ENCODE results near the gene C1QTNF6. TPM values are rescaled to one million over a fixed set of nuclear protein-coding genes. Genes with fewer than 3 reads are reported as not detected.

The C1QTNF6 gene
- total and polyA plus RNA-seq, 2 of the 4 experiments (the other 2 are of a cell fraction), result 1.1 to 10.9 TPM

- WGBS, 2 experiments (ENCODE audit: extremely low coverage in 2 of 2, insufficient read length in 1 of 2), result 30% methylated on average over 7 of the region's 12 CpGs; no CpG with 5 or more reads in 1 of the 2 experiments
- H4K91ac ChIP-seq (ENCODE audit: insufficient read depth, low read depth, low read length), result peak overlapping the region; percentile 88
- H2BK20ac ChIP-seq (ENCODE audit: low read depth, low read length), result peak overlapping the region; percentile 48; the same call in 1 of the 2 replicates
- H2BK15ac ChIP-seq (ENCODE audit: low read depth, low read length), result peak overlapping the region; percentile 79; the same call in 1 of the 3 replicates
- peaks cover 7% of the 10 kb centered on the region for H3K9me1 ChIP-seq (ENCODE audit: insufficient read depth, low read length)
- peaks cover 20% of the 10 kb centered on the region for H3K4me1 ChIP-seq (ENCODE audit: control insufficient read depth, insufficient read depth, low read length)
- peak overlapping the region; percentile 55; the same call in 1 of the 2 replicates for H3K23ac ChIP-seq (ENCODE audit: low read depth, low read length)
- POLR2A ChIA-PET (ENCODE audit: unreplicated experiment), result no interaction called here
- peak overlapping the region; percentile 73; the same call in 1 of the 2 replicates for H2AK5ac ChIP-seq (ENCODE audit: low read depth, low read length)
- H3K4me2 ChIP-seq (ENCODE audit: low read depth, low read length), result peak overlapping the region; percentile 70
- peak overlapping the region; percentile 18; the same call in 1 of the 2 replicates for H3K27ac ChIP-seq (ENCODE audit: insufficient read depth, low read length)
- TF ChIP-seq NFE2L2 (IDR thresholded peaks at IDR 0.05; ENCODE audit: low read depth, low read length), result no peak
- no peak for TF ChIP-seq RCOR1 (IDR thresholded peaks at IDR 0.05; ENCODE audit: insufficient replicate concordance, low read length)
- TF ChIP-seq, protein P1, sequence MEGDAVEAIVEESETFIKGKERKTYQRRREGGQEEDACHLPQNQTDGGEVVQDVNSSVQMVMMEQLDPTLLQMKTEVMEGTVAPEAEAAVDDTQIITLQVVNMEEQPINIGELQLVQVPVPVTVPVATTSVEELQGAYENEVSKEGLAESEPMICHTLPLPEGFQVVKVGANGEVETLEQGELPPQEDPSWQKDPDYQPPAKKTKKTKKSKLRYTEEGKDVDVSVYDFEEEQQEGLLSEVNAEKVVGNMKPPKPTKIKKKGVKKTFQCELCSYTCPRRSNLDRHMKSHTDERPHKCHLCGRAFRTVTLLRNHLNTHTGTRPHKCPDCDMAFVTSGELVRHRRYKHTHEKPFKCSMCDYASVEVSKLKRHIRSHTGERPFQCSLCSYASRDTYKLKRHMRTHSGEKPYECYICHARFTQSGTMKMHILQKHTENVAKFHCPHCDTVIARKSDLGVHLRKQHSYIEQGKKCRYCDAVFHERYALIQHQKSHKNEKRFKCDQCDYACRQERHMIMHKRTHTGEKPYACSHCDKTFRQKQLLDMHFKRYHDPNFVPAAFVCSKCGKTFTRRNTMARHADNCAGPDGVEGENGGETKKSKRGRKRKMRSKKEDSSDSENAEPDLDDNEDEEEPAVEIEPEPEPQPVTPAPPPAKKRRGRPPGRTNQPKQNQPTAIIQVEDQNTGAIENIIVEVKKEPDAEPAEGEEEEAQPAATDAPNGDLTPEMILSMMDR (conservative IDR thresholded peaks at IDR 0.05; ENCODE audit: low read depth, low read length), result no peak
- no peak for TF ChIP-seq RFX5 (IDR thresholded peaks at IDR 0.05; ENCODE audit: low read depth, low read length)
- no peak for TF ChIP-seq MAZ (IDR thresholded peaks at IDR 0.05; ENCODE audit: borderline replicate concordance, low read depth, low read length)
- TF ChIP-seq, protein P2, sequence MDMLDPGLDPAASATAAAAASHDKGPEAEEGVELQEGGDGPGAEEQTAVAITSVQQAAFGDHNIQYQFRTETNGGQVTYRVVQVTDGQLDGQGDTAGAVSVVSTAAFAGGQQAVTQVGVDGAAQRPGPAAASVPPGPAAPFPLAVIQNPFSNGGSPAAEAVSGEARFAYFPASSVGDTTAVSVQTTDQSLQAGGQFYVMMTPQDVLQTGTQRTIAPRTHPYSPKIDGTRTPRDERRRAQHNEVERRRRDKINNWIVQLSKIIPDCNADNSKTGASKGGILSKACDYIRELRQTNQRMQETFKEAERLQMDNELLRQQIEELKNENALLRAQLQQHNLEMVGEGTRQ (IDR thresholded peaks at IDR 0.05; ENCODE audit: low read depth, low read length), result no peak
- TF ChIP-seq SMC3 (IDR thresholded peaks at IDR 0.05; ENCODE audit: low read depth, low read length), result no peak
- TF ChIP-seq MXI1 (IDR thresholded peaks at IDR 0.05; ENCODE audit: borderline replicate concordance, low read depth, low read length), result no peak
- no peak for TF ChIP-seq CHD1 (IDR thresholded peaks at IDR 0.05; ENCODE audit: low read depth, low read length)
- no peaks in the 10 kb centered on the region for H3K36me3 ChIP-seq (ENCODE audit: control insufficient read depth, insufficient read depth, low read length)
- in situ Hi-C loops (cut with MboI; ENCODE audit: low sequenced_read_pairs) (loop anchor here (5.0 kb wide), 1 partner anchor 37 kb away; no protein-coding TSS in a partner anchor), intact Hi-C loops (cut with micrococcal nuclease) (loop anchor here (1.0 to 5.0 kb wide), 4 partner anchors 121 to 417 kb away; partner anchors contain the start of gene KCTD17), dilution Hi-C loops (cut with HindIII; ENCODE audit: low sequenced_read_pairs, unreplicated experiment) (no loop called here)
- H2AK9ac ChIP-seq (replicated peaks; ENCODE audit: low read depth, low read length, poor library complexity), result peak overlapping the region; percentile 94
- H3K9me3 ChIP-seq (ENCODE audit: control insufficient read depth, insufficient read depth, low read length), result no peaks in the 10 kb centered on the region
- H3K4ac ChIP-seq (ENCODE audit: low read depth, low read length), result peak overlapping the region; percentile 93
- peak overlapping the region; percentile 98 for H2AFZ ChIP-seq (replicated peaks; ENCODE audit: low read length, poor library complexity)
- no peaks in the 10 kb centered on the region for H4K20me1 ChIP-seq (ENCODE audit: insufficient read depth, low read length)
- no peak for ATAC-seq (ENCODE audit: low read depth)
- BruUV-seq (replicated peaks), result no TSS peak
- peak overlapping the region; percentile 25 for H2BK5ac ChIP-seq (ENCODE audit: low read depth, low read length, poor library complexity, severe bottlenecking)
- DNase-seq, result no peak
- H3K56ac ChIP-seq (ENCODE audit: extremely low read depth, insufficient read depth, low read length), result no peak overlapping the region
- CTCF ChIA-PET, result interaction anchor here (0.9 to 1.5 kb wide), 7 partner anchors 10 to 107 kb away, joined by 3 to 5 read pairs (median 3); no protein-coding TSS in a partner anchor
- peak overlapping the region; percentile 81 for H4K5ac ChIP-seq (ENCODE audit: low read depth, low read length)
- no peak overlapping the region for H3K4me3 ChIP-seq (ENCODE audit: insufficient read depth, low read depth, low read length)
- peak overlapping the region; percentile 82 for H3K14ac ChIP-seq (replicated peaks; ENCODE audit: low read depth, low read length)
- peak overlapping the region; percentile 61 to 99 for H4K8ac ChIP-seq (ENCODE audit: low read depth in 2 of 2, low read length in 2 of 2)
- peaks cover 0 to 6% of the 10 kb centered on the region in 2 experiments; a peak in 1 of 4 replicates for H3K79me1 ChIP-seq (ENCODE audit: low read depth in 1 of 2, low read length in 2 of 2)
- H3K27me3 ChIP-seq (ENCODE audit: control insufficient read depth, insufficient read depth, low read length), result no peaks in the 10 kb centered on the region
- 0 out of 2 replicates have a peak overlapping the region, but pooled peaks have one; percentile 14 for H3K18ac ChIP-seq (ENCODE audit: low read depth, low read length)
- peak overlapping the region; percentile 69 for H3K9ac ChIP-seq (ENCODE audit: low read depth, low read length)
- peak overlapping the region; percentile 73 for H2BK120ac ChIP-seq (ENCODE audit: low read depth, low read length)
Measured at GRCh38 chr22:37199760-37200108, 11.7 kb upstream of the C1QTNF6 start.
